CD14-positive monocyte (primary cell): ENCODE data around the gene DENND1A. TPM values are rescaled to one million over a fixed set of nuclear protein-coding genes. Genes with fewer than 3 reads are reported as not detected.

ENCODE experiments used
- DNase-seq, 3 donors: peaks; one replicate each; pipeline ENCODE4 v3.0.0-alpha.2; 2011 to 2022
- H2AFZ ChIP-seq: 2 replicates; pipeline ENCODE4 v1.6.0; 2012; ENCODE audit warnings: mild to moderate bottlenecking, low read depth, low read length, inconsistent platforms; ENCODE audit not compliant: insufficient read depth, poor library complexity, severe bottlenecking
- H3K27ac ChIP-seq, 2 donors: 1 replicate in 1 of 2; 2 replicates in 1 of 2; pipeline ENCODE4 v1.5.1; 2012 to 2013; ENCODE audit warnings: low read length in 2 of 2, control low read depth in 1 of 2, inconsistent platforms in 1 of 2, low read depth in 1 of 2, mild to moderate bottlenecking in 1 of 2
- H3K27me3 ChIP-seq, 2 donors: one replicate each; pipeline versions ENCODE4 v1.6.0 to v1.6.1; 2011 to 2013; ENCODE audit warnings: low read length in 2 of 2; ENCODE audit not compliant: control insufficient read depth in 2 of 2, insufficient read depth in 2 of 2
- H3K36me3 ChIP-seq, 2 donors: replicated peaks in 1 of 2; 1 replicate in 1 of 2; 2 replicates in 1 of 2; pipeline versions ENCODE4 v1.5.1 to v1.6.1; 2012 to 2013; ENCODE audit warnings: low read length in 2 of 2, control low read depth in 1 of 2, inconsistent platforms in 1 of 2, mild to moderate bottlenecking in 1 of 2; ENCODE audit not compliant: insufficient read depth in 2 of 2, control insufficient read depth in 1 of 2
- H3K4me1 ChIP-seq, 2 donors: 1 replicate in 1 of 2; 2 replicates in 1 of 2; pipeline versions ENCODE4 v1.5.1 to v1.6.1; 2012 to 2013; ENCODE audit warnings: low read length in 2 of 2, control low read depth in 1 of 2, inconsistent platforms in 1 of 2, mild to moderate bottlenecking in 1 of 2, moderate library complexity in 1 of 2; ENCODE audit not compliant: insufficient read depth in 2 of 2, control insufficient read depth in 1 of 2
- H3K4me2 ChIP-seq: replicated peaks from 2 replicates; pipeline ENCODE3; 2012; ENCODE audit warnings: low read length, moderate library complexity, mild to moderate bottlenecking; ENCODE audit not compliant: poor library complexity, severe bottlenecking; ENCODE audit errors: extremely low read depth
- H3K4me3 ChIP-seq, 3 experiments: fragments of 200-600 bp in 1 of 3; sonication (generic) in 1 of 3; replicated peaks in 1 of 3; 1 replicate in 2 of 3; 2 replicates in 1 of 3; pipeline ENCODE4 v1.5.1; 2011 to 2013; ENCODE audit warnings: low read length in 3 of 3, mild to moderate bottlenecking in 3 of 3, control low read depth in 2 of 3, low read depth in 2 of 3, inconsistent platforms in 1 of 3, moderate library complexity in 1 of 3
- H3K79me2 ChIP-seq: 2 replicates; pipeline ENCODE4 v1.6.0; 2012; ENCODE audit warnings: mild to moderate bottlenecking, control low read depth, inconsistent platforms, low read length, moderate library complexity; ENCODE audit not compliant: insufficient read depth
- H3K9ac ChIP-seq: 2 replicates; pipeline ENCODE4 v1.6.0; 2017; ENCODE audit warnings: low read length, mild to moderate bottlenecking; ENCODE audit not compliant: insufficient read depth, poor library complexity, severe bottlenecking
- H3K9me3 ChIP-seq, 2 donors: replicated peaks in 1 of 2; 1 replicate in 1 of 2; 2 replicates in 1 of 2; pipeline versions ENCODE4 v1.5.1 to v1.6.1; 2012 to 2013; ENCODE audit warnings: low read length in 2 of 2, control low read depth in 1 of 2; ENCODE audit not compliant: control insufficient read depth in 1 of 2, insufficient read depth in 1 of 2
- H4K20me1 ChIP-seq: 2 replicates; pipeline ENCODE4 v1.6.0; 2012; ENCODE audit warnings: mild to moderate bottlenecking, low read length, control low read depth, moderate library complexity; ENCODE audit not compliant: insufficient read depth
- H3K27ac Mint-ChIP-seq, 7 donors: one replicate each; pipeline ENCODE4 v1.8.0; 2020; ENCODE audit warnings: mild to moderate bottlenecking in 7 of 7, mixed read lengths in 7 of 7, moderate library complexity in 6 of 7, inconsistent platforms in 2 of 7
- H3K27me3 Mint-ChIP-seq, 3 donors: one replicate each; pipeline ENCODE4 v1.8.0; 2021 to 2022; ENCODE audit warnings: low read depth in 3 of 3, mild to moderate bottlenecking in 3 of 3, mixed read lengths in 3 of 3, moderate library complexity in 3 of 3, inconsistent platforms in 1 of 3
- H3K36me3 Mint-ChIP-seq, 2 donors: one replicate each; pipeline ENCODE4 v1.8.0; 2020; ENCODE audit warnings: mixed read lengths in 2 of 2, inconsistent platforms in 1 of 2, mild to moderate bottlenecking in 1 of 2
- H3K4me1 Mint-ChIP-seq: one replicate; pipeline ENCODE4 v1.8.0; 2020; ENCODE audit warnings: mild to moderate bottlenecking, mixed read lengths
- H3K4me3 Mint-ChIP-seq, 2 donors: one replicate each; pipeline ENCODE4 v1.8.0; 2020; ENCODE audit warnings: mild to moderate bottlenecking in 2 of 2, mixed read lengths in 2 of 2, moderate library complexity in 1 of 2
- H3K9me3 Mint-ChIP-seq, 7 donors: one replicate each; pipeline ENCODE4 v1.8.0; 2020 to 2022; ENCODE audit warnings: mixed read lengths in 7 of 7, mild to moderate bottlenecking in 6 of 7, moderate library complexity in 6 of 7, inconsistent platforms in 2 of 7
- WGBS: methylation state at CpG from one replicate; pipeline ENCODE4 v1.1.5; 2013; ENCODE audit warnings: missing lambda C conversion rate; ENCODE audit not compliant: insufficient coverage; 5-methylcytosine and 5-hydroxymethylcytosine counted together
- intact Hi-C, 2 donors: fragments of 100-400 bp; cut with micrococcal nuclease; formaldehyde crosslinking; loops; one replicate each; pipeline versions ENCODE4 v1.15.0 to v1.15.1; 2023
- polyA plus RNA-seq, 3 donors: library from polyadenylated mRNA; depleted of rRNA in 1 of 3; unstranded in 2 of 3; stranded (reverse) in 1 of 3; fragments of 300-500 nt in 2 of 3; fragments of >200 nt in 1 of 3; fragmentation: Illumina TruSeq in 2 of 3; gene quantifications; 1 replicate in 2 of 3; 2 replicates in 1 of 3; pipeline ENCODE4 v1.2.3, GENCODE V29; 2012 to 2021
- TF ChIP-seq, protein P1 (sequence below): fragments of 200-600 bp; IDR thresholded peaks from one replicate; pipeline ENCODE4 v1.8.0; 2022; ENCODE audit warnings: antibody characterized with exemption, mild to moderate bottlenecking

DENND1A gene
- polyA plus RNA-seq, 3 donors: 24.8 to 73.0 (median 29.4) TPM

DNA sequence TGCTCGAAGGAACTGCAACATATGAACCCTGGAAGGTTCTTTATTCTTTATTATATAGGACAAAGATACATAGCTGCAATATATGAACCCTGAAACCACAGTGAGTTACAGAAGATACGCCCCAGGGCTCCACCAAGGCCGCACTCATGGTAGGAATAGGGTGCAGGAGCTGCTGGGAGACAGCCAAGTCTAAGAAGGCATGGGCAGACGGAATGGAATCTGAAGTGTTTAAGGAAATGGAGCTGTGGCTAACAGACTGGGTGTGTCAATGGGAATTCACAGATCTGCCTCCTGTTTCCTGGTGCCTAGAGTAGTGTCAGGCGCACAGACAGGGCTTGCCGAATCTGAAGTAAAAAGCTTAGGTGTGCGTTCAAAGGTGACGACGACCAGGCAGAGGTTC lies 286.4 kb downstream of the DENND1A start:
- intact Hi-C loops: no loop called here
- peaks cover 0 to 3% (median 1%) of the 10 kb centered on the region in 3 donors for H3K27me3 Mint-ChIP-seq
- no peak overlapping the region for H3K27ac Mint-ChIP-seq
- peaks cover 19 to 84% of the 10 kb centered on the region in 2 donors for H3K36me3 ChIP-seq
- H3K27me3 ChIP-seq: no peaks in the 10 kb centered on the region
- WGBS: 97% methylated on average over 8 of the region's 9 CpGs
- DNase-seq: no peak
- peaks cover 5% of the 10 kb centered on the region for H3K4me1 Mint-ChIP-seq
- no peaks in the 10 kb centered on the region for H3K9me3 ChIP-seq
- H3K4me1 ChIP-seq: peaks cover 1 to 2% of the 10 kb centered on the region in 2 donors
- no peak overlapping the region for H3K4me3 Mint-ChIP-seq
- no peak overlapping the region for H3K4me3 ChIP-seq
- H3K27ac ChIP-seq: no peak overlapping the region
- no peak overlapping the region for H3K9ac ChIP-seq
- TF ChIP-seq, protein P1, sequence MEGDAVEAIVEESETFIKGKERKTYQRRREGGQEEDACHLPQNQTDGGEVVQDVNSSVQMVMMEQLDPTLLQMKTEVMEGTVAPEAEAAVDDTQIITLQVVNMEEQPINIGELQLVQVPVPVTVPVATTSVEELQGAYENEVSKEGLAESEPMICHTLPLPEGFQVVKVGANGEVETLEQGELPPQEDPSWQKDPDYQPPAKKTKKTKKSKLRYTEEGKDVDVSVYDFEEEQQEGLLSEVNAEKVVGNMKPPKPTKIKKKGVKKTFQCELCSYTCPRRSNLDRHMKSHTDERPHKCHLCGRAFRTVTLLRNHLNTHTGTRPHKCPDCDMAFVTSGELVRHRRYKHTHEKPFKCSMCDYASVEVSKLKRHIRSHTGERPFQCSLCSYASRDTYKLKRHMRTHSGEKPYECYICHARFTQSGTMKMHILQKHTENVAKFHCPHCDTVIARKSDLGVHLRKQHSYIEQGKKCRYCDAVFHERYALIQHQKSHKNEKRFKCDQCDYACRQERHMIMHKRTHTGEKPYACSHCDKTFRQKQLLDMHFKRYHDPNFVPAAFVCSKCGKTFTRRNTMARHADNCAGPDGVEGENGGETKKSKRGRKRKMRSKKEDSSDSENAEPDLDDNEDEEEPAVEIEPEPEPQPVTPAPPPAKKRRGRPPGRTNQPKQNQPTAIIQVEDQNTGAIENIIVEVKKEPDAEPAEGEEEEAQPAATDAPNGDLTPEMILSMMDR: no peak
- peaks cover 0 to 2% (median 0%) of the 10 kb centered on the region in 7 donors for H3K9me3 Mint-ChIP-seq
- H4K20me1 ChIP-seq: peaks cover 84% of the 10 kb centered on the region
- H3K4me2 ChIP-seq: no peak overlapping the region
- H3K36me3 Mint-ChIP-seq: peaks cover 52 to 67% of the 10 kb centered on the region in 2 donors
- no peak overlapping the region for H2AFZ ChIP-seq
- no peaks in the 10 kb centered on the region for H3K79me2 ChIP-seq

DNA sequence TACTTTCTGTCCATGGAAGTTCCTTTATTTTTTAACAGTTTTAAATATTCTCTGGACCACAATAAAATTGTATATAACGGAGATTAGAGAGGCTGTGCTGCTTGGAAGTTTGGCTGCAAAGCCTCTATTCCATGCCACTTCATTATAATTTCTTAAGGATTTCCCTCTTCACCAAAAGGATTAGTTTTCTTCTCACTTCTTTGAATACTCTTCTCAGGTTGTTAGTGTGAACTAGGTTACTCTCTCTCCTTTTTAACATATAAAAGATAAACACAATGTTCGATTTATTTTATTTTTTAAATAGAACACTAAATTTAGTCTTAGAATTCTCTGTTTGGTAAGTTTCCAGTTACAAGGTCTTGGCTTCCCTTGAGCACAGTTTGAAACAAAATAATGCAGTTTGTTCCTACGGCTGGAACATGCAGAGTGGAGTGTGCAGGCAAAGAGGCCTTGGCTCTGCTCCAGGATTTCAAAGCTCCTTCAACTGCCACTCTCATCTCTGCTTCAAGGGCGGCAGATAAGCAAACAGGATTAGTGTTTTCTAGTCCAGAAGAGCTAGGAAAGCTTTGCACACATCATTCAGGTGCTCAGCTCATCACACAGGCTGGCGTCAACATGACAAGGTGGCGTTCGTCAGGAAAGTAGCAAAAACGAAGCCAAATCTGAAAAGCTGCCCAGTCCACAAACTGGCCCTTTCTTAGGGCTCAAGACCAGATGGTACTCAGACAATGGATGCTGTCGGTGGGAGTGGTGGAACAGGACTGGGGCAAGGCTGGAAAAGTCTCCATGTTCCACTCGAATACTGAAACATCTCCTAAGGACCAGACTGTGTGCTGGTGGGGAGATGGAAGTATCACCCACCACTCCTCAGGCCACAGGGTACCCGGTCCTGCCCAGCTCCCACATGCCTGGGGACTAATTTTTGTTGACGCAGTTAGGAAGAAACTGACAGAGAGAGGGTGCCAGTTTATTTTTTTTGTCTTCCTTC lies 287.3 kb downstream of the DENND1A start:
- 98% methylated on average over 6 of the region's 12 CpGs for WGBS
- Histone ChIP-seq H3K27me3 (no peaks in the 10 kb centered on the region), H3K79me2 (no peaks in the 10 kb centered on the region), H3K27ac (no peak overlapping the region), H3K4me2 (no peak overlapping the region), H3K4me3 (no peak overlapping the region), H4K20me1 (peaks cover 85% of the 10 kb centered on the region), H2AFZ (no peak overlapping the region), H3K4me1 (peaks cover 8 to 11% of the 10 kb centered on the region in 2 donors), H3K9me3 (no peaks in the 10 kb centered on the region), H3K36me3 (peaks cover 19 to 75% of the 10 kb centered on the region in 2 donors), H3K9ac (no peak overlapping the region)
- intact Hi-C loops: no loop called here
- Mint-ChIP-seq H3K36me3 (peaks cover 44 to 58% of the 10 kb centered on the region in 2 donors), H3K9me3 (peaks cover 0 to 2% (median 0%) of the 10 kb centered on the region in 7 donors), H3K4me3 (no peak overlapping the region), H3K4me1 (peaks cover 14% of the 10 kb centered on the region), H3K27ac (no peak overlapping the region), H3K27me3 (peaks cover 0 to 2% (median 1%) of the 10 kb centered on the region in 3 donors)
- TF ChIP-seq, protein P1: no peak
- DNase-seq: no peak
